Ishikawa (cell line): ENCODE measurements around the gene DDX31.

Source experiments
- CEBPB ChIP-seq: IDR thresholded peaks from 2 replicates; pipeline ENCODE4 v1.6.1; 2012
- CREB1 ChIP-seq: IDR thresholded peaks from 2 replicates; pipeline ENCODE4 v1.6.1; 2012; ENCODE audit warnings: low read depth
- EGR1 ChIP-seq: IDR thresholded peaks from 2 replicates; pipeline ENCODE4 v1.6.1; 2012
- EP300 ChIP-seq: IDR thresholded peaks from 2 replicates; pipeline ENCODE4 v1.6.1; 2012; ENCODE audit warnings: borderline replicate concordance
- NFIC ChIP-seq: IDR thresholded peaks from 2 replicates; pipeline ENCODE4 v1.6.1; 2012
- TAF1 ChIP-seq: IDR thresholded peaks from 2 replicates; pipeline ENCODE4 v1.6.1; 2012; ENCODE audit warnings: low read depth, mild to moderate bottlenecking
- TCF12 ChIP-seq: IDR thresholded peaks from 2 replicates; pipeline ENCODE4 v1.6.1; 2012; ENCODE audit warnings: low read depth
- TEAD4 ChIP-seq: IDR thresholded peaks from 2 replicates; pipeline ENCODE4 v1.6.1; 2012
- USF1 ChIP-seq: IDR thresholded peaks from 2 replicates; pipeline ENCODE4 v1.6.1; 2012
- YY1 ChIP-seq: IDR thresholded peaks from 2 replicates; pipeline ENCODE4 v1.6.1; 2012; ENCODE audit warnings: low read depth
- ZBTB7A ChIP-seq: IDR thresholded peaks from 2 replicates; pipeline ENCODE4 v1.6.1; 2012; ENCODE audit warnings: low read depth
- TF ChIP-seq, protein P1 (sequence below): IDR thresholded peaks from 2 replicates; pipeline ENCODE4 v1.6.1; 2012; ENCODE audit warnings: low read depth, mild to moderate bottlenecking
- TF ChIP-seq, protein P2 (sequence below): IDR thresholded peaks from 2 replicates; pipeline ENCODE4 v1.6.1; 2012

- TF ChIP-seq, protein P1, sequence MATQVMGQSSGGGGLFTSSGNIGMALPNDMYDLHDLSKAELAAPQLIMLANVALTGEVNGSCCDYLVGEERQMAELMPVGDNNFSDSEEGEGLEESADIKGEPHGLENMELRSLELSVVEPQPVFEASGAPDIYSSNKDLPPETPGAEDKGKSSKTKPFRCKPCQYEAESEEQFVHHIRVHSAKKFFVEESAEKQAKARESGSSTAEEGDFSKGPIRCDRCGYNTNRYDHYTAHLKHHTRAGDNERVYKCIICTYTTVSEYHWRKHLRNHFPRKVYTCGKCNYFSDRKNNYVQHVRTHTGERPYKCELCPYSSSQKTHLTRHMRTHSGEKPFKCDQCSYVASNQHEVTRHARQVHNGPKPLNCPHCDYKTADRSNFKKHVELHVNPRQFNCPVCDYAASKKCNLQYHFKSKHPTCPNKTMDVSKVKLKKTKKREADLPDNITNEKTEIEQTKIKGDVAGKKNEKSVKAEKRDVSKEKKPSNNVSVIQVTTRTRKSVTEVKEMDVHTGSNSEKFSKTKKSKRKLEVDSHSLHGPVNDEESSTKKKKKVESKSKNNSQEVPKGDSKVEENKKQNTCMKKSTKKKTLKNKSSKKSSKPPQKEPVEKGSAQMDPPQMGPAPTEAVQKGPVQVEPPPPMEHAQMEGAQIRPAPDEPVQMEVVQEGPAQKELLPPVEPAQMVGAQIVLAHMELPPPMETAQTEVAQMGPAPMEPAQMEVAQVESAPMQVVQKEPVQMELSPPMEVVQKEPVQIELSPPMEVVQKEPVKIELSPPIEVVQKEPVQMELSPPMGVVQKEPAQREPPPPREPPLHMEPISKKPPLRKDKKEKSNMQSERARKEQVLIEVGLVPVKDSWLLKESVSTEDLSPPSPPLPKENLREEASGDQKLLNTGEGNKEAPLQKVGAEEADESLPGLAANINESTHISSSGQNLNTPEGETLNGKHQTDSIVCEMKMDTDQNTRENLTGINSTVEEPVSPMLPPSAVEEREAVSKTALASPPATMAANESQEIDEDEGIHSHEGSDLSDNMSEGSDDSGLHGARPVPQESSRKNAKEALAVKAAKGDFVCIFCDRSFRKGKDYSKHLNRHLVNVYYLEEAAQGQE: no peak
- TF ChIP-seq TCF12: no peak
- TF ChIP-seq YY1: no peak
- TF ChIP-seq EGR1: no peak
- no peak for TF ChIP-seq TAF1
- no peak for TF ChIP-seq EP300
- TF ChIP-seq, protein P2, sequence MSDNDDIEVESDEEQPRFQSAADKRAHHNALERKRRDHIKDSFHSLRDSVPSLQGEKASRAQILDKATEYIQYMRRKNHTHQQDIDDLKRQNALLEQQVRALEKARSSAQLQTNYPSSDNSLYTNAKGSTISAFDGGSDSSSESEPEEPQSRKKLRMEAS: no peak
- TF ChIP-seq TEAD4: no peak
- no peak for TF ChIP-seq USF1
- TF ChIP-seq CREB1: no peak
- TF ChIP-seq NFIC: no peak
- no peak for TF ChIP-seq CEBPB
- TF ChIP-seq ZBTB7A: no peak
Measured at GRCh38 chr9:132543960-132544359, 125.8 kb downstream of the DDX31 start.
